AG10803 (cell line): ENCODE results near the gene TADA2A.
A peak's percentile ranks its signal among the peaks of the same experiment; 100 is the strongest.

Experiments used
- DNase-seq: peaks from one replicate; pipeline ENCODE4 v3.0.0; 2010; ENCODE audit warnings: low read depth
- H3K4me3 ChIP-seq: 2 replicates; pipeline ENCODE4 v1.5.1; 2011; ENCODE audit warnings: mild to moderate bottlenecking, low read length, control low read depth
- CTCF ChIP-seq: conservative IDR thresholded peaks from 2 replicates; pipeline ENCODE4 v1.5.1; 2011; ENCODE audit warnings: mild to moderate bottlenecking, low read length, control low read depth, inconsistent platforms

Gene TADA2A

GRCh38 chr17:37465069-37465616 lies 58.5 kb downstream of the TADA2A start:
- peak; percentile 53 for DNase-seq
- no peak overlapping the region for H3K4me3 ChIP-seq

DNA sequence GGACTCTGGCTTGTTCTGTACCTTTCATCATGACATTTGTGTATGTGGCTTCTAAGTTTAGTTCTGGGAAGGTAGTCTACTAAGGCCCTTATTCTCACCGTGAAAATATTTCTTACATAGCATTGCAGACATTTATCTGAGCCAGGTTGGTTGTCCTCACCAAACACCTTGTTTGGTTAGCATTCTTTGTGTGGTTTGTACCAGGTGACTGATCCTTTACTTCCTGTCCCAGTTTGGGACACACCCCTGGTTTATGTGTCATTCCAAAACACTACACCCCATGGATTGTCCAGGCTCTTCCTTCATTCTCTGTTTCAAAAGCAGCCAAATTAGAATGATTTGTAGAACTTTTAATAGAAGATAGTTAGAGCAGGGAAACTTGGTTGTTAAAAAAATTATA lies 59.8 kb downstream of the TADA2A start:
- no peak overlapping the region for H3K4me3 ChIP-seq
- DNase-seq, result no peak
- TF ChIP-seq CTCF, result no peak

More at GRCh38 chr17:37465069-37465616, 58.5 kb downstream of the TADA2A start:
- no peak for TF ChIP-seq CTCF

- TF ChIP-seq CTCF, result no peak
- DNase-seq, result no peak
- no peak overlapping the region for H3K4me3 ChIP-seq
These were observed 63.5 kb downstream of the TADA2A start for GRCh38 chr17:37470181-37470580.

GRCh38 chr17:37475731-37476420 lies 69.2 kb downstream of the TADA2A start:
- H3K4me3 ChIP-seq, result no peak overlapping the region
- DNase-seq, result peak; percentile 21
- TF ChIP-seq CTCF, result no peak

- TF ChIP-seq CTCF, result no peak
- peak; percentile 82 for DNase-seq
- no peak overlapping the region for H3K4me3 ChIP-seq
These were observed 69.9 kb downstream of the TADA2A start for GRCh38 chr17:37476431-37477120.

DNA sequence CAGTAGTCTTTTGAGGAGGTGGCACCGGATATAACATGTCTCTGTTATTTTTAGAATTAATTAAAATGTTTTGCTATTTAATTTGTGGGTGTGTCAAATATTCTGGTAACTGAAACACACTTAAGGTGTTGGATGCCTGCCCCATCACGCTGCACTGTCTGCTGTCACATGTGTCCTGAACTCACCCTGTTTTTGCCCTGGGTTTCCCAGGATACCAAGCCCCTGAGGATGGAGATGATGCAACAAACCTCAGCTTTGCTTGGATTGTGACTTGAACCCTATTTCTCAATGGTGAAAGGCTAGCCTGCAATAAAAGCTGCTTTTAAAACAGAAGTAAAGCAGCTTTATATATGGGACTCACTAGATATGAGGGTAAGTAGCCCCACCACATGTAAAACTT lies 71.5 kb downstream of the TADA2A start:
- TF ChIP-seq CTCF, result no peak
- peak; percentile 95 for DNase-seq
- H3K4me3 ChIP-seq, result no peak overlapping the region

DNA sequence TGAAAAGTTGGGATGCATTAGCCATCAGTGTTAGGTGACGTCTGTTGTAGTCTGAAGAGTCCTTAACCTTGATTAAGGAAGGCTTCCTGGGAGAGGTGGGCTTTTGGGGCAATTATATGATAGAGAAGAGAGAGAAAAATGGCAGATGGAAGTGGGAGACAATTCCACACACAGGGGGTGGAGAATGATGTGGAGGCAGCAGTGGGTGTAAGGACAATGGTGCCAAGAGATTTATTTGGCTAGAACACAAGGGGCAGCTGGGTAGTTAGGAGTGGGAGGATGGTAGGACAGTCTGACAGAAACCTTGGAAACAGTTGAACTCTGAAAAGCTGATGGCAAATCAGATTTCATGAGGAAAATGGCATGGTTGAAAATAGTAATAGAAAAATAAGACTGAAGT lies 72.3 kb downstream of the TADA2A start:
- no peak for TF ChIP-seq CTCF
- DNase-seq, result no peak
- H3K4me3 ChIP-seq, result no peak overlapping the region
